ENCODE data around the gene DMD. TPM values are rescaled to one million over a fixed set of nuclear protein-coding genes. Genes with fewer than 3 reads are reported as not detected.

DMD gene
- total and polyA plus RNA-seq, 12 donors, result 28.5 to 228 (median 168) TPM

GRCh38 chrX:31179203-31179602, 2032.1 kb downstream of the DMD start:
- DNase-seq (no peak), ATAC-seq (no peak)
- Histone ChIP-seq H3K4me1 (no peaks in the 10 kb centered on the region), H3K9me3 (no peaks in the 10 kb centered on the region), H3K27ac (no peak overlapping the region), H3K27me3 (no peaks in the 10 kb centered on the region), H3K36me3 (peaks cover 0 to 52% (median 0%) of the 10 kb centered on the region in 9 donors), H3K4me3 (no peak overlapping the region)
- 93 to 98% methylated on average over 4 of the region's 4 CpGs for WGBS, 2 donors
- TF ChIP-seq CTCF (IDR thresholded peaks at IDR 0.05), result no peak
- intact Hi-C loops (cut with DNase I), result no loop called here

GRCh38 chrX:31178769-31179125, 2032.6 kb downstream of the DMD start:
- H3K4me3 ChIP-seq, result no peak overlapping the region
- intact Hi-C loops (cut with DNase I), result no loop called here
- WGBS, 2 donors, result 97% methylated on average over 2 of the region's 2 CpGs
- H3K27ac ChIP-seq, result no peak overlapping the region
- peaks cover 0 to 52% (median 0%) of the 10 kb centered on the region in 9 donors for H3K36me3 ChIP-seq
- DNase-seq, result no peak
- ATAC-seq, result no peak
- no peaks in the 10 kb centered on the region for H3K4me1 ChIP-seq
- TF ChIP-seq CTCF (IDR thresholded peaks at IDR 0.05), result no peak
- H3K27me3 ChIP-seq, result no peaks in the 10 kb centered on the region
- no peaks in the 10 kb centered on the region for H3K9me3 ChIP-seq

- DNase-seq, result no peak
- H3K4me3 ChIP-seq, result no peak overlapping the region
- H3K4me1 ChIP-seq, result no peaks in the 10 kb centered on the region
- no peak for ATAC-seq
- no peaks in the 10 kb centered on the region for H3K27me3 ChIP-seq
- H3K9me3 ChIP-seq, result no peaks in the 10 kb centered on the region
- no peak for TF ChIP-seq CTCF (IDR thresholded peaks at IDR 0.05)
- intact Hi-C loops (cut with DNase I), result no loop called here
- peaks cover 0 to 55% (median 0%) of the 10 kb centered on the region in 9 donors for H3K36me3 ChIP-seq
- no peak overlapping the region for H3K27ac ChIP-seq
- 90 to 91% methylated on average over 6 of the region's 6 CpGs for WGBS, 2 donors
These were observed 2033.1 kb downstream of the DMD start for GRCh38 chrX:31178064-31178768.

GRCh38 chrX:31170792-31171191, 2040.6 kb downstream of the DMD start:
- H3K9me3 ChIP-seq, result no peaks in the 10 kb centered on the region
- ATAC-seq, result no peak
- TF ChIP-seq CTCF (IDR thresholded peaks at IDR 0.05), result no peak
- no peaks in the 10 kb centered on the region for H3K27me3 ChIP-seq
- H3K36me3 ChIP-seq, result peaks cover 0 to 51% (median 4%) of the 10 kb centered on the region in 9 donors
- no peak overlapping the region for H3K27ac ChIP-seq
- H3K4me3 ChIP-seq, result no peak overlapping the region
- H3K4me1 ChIP-seq, result peaks cover 0 to 7% (median 0%) of the 10 kb centered on the region in 9 donors
- 89 to 93% methylated on average over 2 of the region's 2 CpGs for WGBS, 2 donors
- intact Hi-C loops (cut with DNase I), result no loop called here
- no peak for DNase-seq
